GM23338 (cell line): ENCODE data around the gene TACSTD2. TPM values are rescaled to one million over a fixed set of nuclear protein-coding genes. Genes with fewer than 3 reads are reported as not detected.
A peak's percentile ranks its signal among the peaks of the same experiment; 100 is the strongest.

Experiments used
- ATAC-seq: fragments of 200-7000 bp; cut with Tn5 transposase; 3 replicates; pipeline ENCODE4 v1.9.1; 2020
- DNase-seq: peaks from one replicate; pipeline ENCODE4 v3.0.0-alpha.2; 2015; ENCODE audit warnings: low spot score
- H2AFZ ChIP-seq: fragments of 200-600 bp; sonication (generic); 2 replicates; pipeline ENCODE4 v1.8.0; 2016; ENCODE audit warnings: antibody characterized with exemption, mild to moderate bottlenecking, moderate library complexity
- H3F3A ChIP-seq: fragments of 200-600 bp; sonication (generic); replicated peaks from 2 replicates; pipeline ENCODE4 v1.8.0; 2017; ENCODE audit warnings: antibody characterized with exemption, mixed run types, low read depth
- H3K27ac ChIP-seq: fragments of 200-600 bp; sonication (generic); 2 replicates; pipeline ENCODE4 v1.6.1; 2016; ENCODE audit warnings: low read depth
- H3K27me3 ChIP-seq: fragments of 200-600 bp; sonication (generic); 2 replicates; pipeline ENCODE4 v1.8.0; 2016; ENCODE audit warnings: mild to moderate bottlenecking, mixed run types, moderate library complexity; ENCODE audit not compliant: insufficient read depth
- H3K36me3 ChIP-seq: fragments of 200-600 bp; sonication (generic); 2 replicates; pipeline ENCODE4 v1.8.0; 2016; ENCODE audit warnings: mild to moderate bottlenecking; ENCODE audit not compliant: insufficient read depth
- H3K4me1 ChIP-seq: fragments of 200-600 bp; sonication (generic); 2 replicates; pipeline ENCODE4 v1.8.0; 2016; ENCODE audit warnings: mild to moderate bottlenecking, moderate library complexity; ENCODE audit not compliant: insufficient read depth
- H3K4me2 ChIP-seq: fragments of 200-600 bp; sonication (generic); 2 replicates; pipeline ENCODE4 v1.7.1; 2017; ENCODE audit warnings: mixed run types
- H3K4me3 ChIP-seq: fragments of 200-600 bp; sonication (generic); 2 replicates; pipeline ENCODE4 v1.6.1; 2016; ENCODE audit warnings: mixed run types
- H3K79me2 ChIP-seq: fragments of 200-600 bp; sonication (generic); replicated peaks from 2 replicates; pipeline ENCODE4 v1.8.0; 2017; ENCODE audit warnings: mild to moderate bottlenecking; ENCODE audit not compliant: insufficient read depth
- H3K9me2 ChIP-seq: fragments of 200-600 bp; sonication (generic); 2 replicates; pipeline ENCODE4 v1.8.0; 2017; ENCODE audit not compliant: insufficient read depth
- H4K20me1 ChIP-seq: fragments of 200-600 bp; sonication (generic); replicated peaks from 2 replicates; pipeline ENCODE4 v1.8.0; 2017; ENCODE audit warnings: mild to moderate bottlenecking; ENCODE audit not compliant: insufficient read depth
- H3K27ac Mint-ChIP-seq: 2 replicates; pipeline ENCODE4 v1.8.0; 2020; ENCODE audit warnings: inconsistent platforms, mild to moderate bottlenecking, moderate library complexity, mixed read lengths
- H3K27me3 Mint-ChIP-seq: 3 replicates; pipeline ENCODE4 v1.8.0; 2022; ENCODE audit warnings: low read depth, mild to moderate bottlenecking, moderate library complexity, mixed read lengths, inconsistent platforms; ENCODE audit not compliant: insufficient read depth, poor library complexity
- H3K36me3 Mint-ChIP-seq: 3 replicates; pipeline ENCODE4 v1.8.0; 2021; ENCODE audit warnings: low read depth, mild to moderate bottlenecking, inconsistent platforms, moderate library complexity, mixed read lengths
- H3K4me1 Mint-ChIP-seq: 3 replicates; pipeline ENCODE4 v1.8.0; 2020; ENCODE audit warnings: mild to moderate bottlenecking, inconsistent platforms, mixed read lengths
- H3K4me3 Mint-ChIP-seq: 3 replicates; pipeline ENCODE4 v1.8.0; 2021; ENCODE audit warnings: moderate library complexity, mild to moderate bottlenecking, inconsistent platforms, mixed read lengths
- H3K9me3 Mint-ChIP-seq: 3 replicates; pipeline ENCODE4 v1.8.0; 2020; ENCODE audit warnings: moderate library complexity, mild to moderate bottlenecking, inconsistent platforms, mixed read lengths
- CREB1 ChIP-seq: fragments of 250-450 bp; sonication (Bioruptor Pico); IDR thresholded peaks from 2 replicates; pipeline ENCODE4 v1.5.0; 2020; ENCODE audit warnings: low read depth, mild to moderate bottlenecking, moderate library complexity
- CTCF ChIP-seq, 2 experiments: fragments of 200-600 bp in 1 of 2; sonication (generic) in 1 of 2; conservative IDR thresholded peaks; 2 replicates each; pipeline versions ENCODE4 v1.5.1 to v1.6.1; 2016 to 2017; ENCODE audit warnings: antibody characterized with exemption in 2 of 2, low read depth in 2 of 2, mild to moderate bottlenecking in 2 of 2, moderate library complexity in 1 of 2
- EZH2 ChIP-seq: fragments of 200-600 bp; sonication (generic); IDR thresholded peaks from one replicate; pipeline ENCODE4 v1.8.0; 2017; ENCODE audit warnings: antibody characterized with exemption, mild to moderate bottlenecking, low read depth; ENCODE audit not compliant: unreplicated experiment
- EZH2phosphoT487 ChIP-seq: fragments of 200-600 bp; sonication (generic); IDR thresholded peaks from one replicate; pipeline ENCODE4 v1.8.1; 2018; ENCODE audit warnings: antibody characterized with exemption; ENCODE audit not compliant: unreplicated experiment
- JUNB ChIP-seq: IDR thresholded peaks from one replicate; pipeline ENCODE4 v1.6.1; 2016; ENCODE audit warnings: antibody characterized with exemption; ENCODE audit not compliant: unreplicated experiment
- NANOG ChIP-seq: IDR thresholded peaks from 2 replicates; pipeline ENCODE4 v1.6.1; 2016; ENCODE audit warnings: antibody characterized with exemption, borderline replicate concordance
- POLR2AphosphoS5 ChIP-seq: IDR thresholded peaks from 2 replicates; pipeline ENCODE4 v1.6.1; 2016; ENCODE audit warnings: antibody characterized with exemption, low read depth
- REST ChIP-seq: IDR thresholded peaks from one replicate; pipeline ENCODE4 v1.6.1; 2018; ENCODE audit warnings: antibody characterized with exemption; ENCODE audit not compliant: unreplicated experiment
- STAT1 ChIP-seq: IDR thresholded peaks from one replicate; pipeline ENCODE4 v1.6.1; 2016; ENCODE audit warnings: antibody characterized with exemption; ENCODE audit not compliant: unreplicated experiment
- ZNF114 ChIP-seq: fragments of 250-450 bp; sonication (Bioruptor Pico); IDR thresholded peaks from 2 replicates; pipeline ENCODE4 v1.5.0; 2020; ENCODE audit warnings: mild to moderate bottlenecking, moderate library complexity
- ZNF331 ChIP-seq: fragments of 250-450 bp; sonication (Bioruptor Pico); IDR thresholded peaks from 2 replicates; pipeline ENCODE4 v1.5.0; 2020; ENCODE audit warnings: low read depth, mild to moderate bottlenecking, moderate library complexity
- polyA plus RNA-seq: library from polyadenylated mRNA; unstranded; fragments of >200 nt; fragmentation: Nextera tagmentation; extraction: Ambion mirVana; gene quantifications from 2 replicates; pipeline ENCODE4 v1.2.1, GENCODE V29; 2016
- total RNA-seq: library from RNA; depleted of rRNA; stranded (reverse); fragments of >200 nt; shearing (Covaris generic); gene quantifications from 2 replicates; pipeline ENCODE4 v1.2.3, GENCODE V29; 2014

TACSTD2 gene
- total and polyA plus RNA-seq, 2 experiments from 2014 or later, result 0.86 to 1.5 TPM

GRCh38 chr1:58597076-58597475 lies 20.0 kb upstream of the TACSTD2 start:
- no peaks in the 10 kb centered on the region for H3K79me2 ChIP-seq
- no peak for DNase-seq
- Mint-ChIP-seq H3K4me1 (no peaks in the 10 kb centered on the region), H3K9me3 (no peaks in the 10 kb centered on the region; the same call in 1 of the 3 replicates), H3K27ac (no peak overlapping the region), H3K36me3 (no peaks in the 10 kb centered on the region), H3K27me3 (peaks cover 5% of the 10 kb centered on the region), H3K4me3 (no peak overlapping the region)
- H4K20me1 ChIP-seq, result no peaks in the 10 kb centered on the region
- no peak overlapping the region for H3K27ac ChIP-seq
- no peaks in the 10 kb centered on the region for H3F3A ChIP-seq
- no peak for TF ChIP-seq JUNB
- no peak for TF ChIP-seq POLR2AphosphoS5
- TF ChIP-seq ZNF114 (CRISPR knock-in tag), result no peak
- no peak for TF ChIP-seq EZH2
- TF ChIP-seq EZH2phosphoT487, result no peak
- no peak for TF ChIP-seq STAT1
- TF ChIP-seq ZNF331 (CRISPR knock-in tag), result no peak
- TF ChIP-seq CTCF (conservative IDR thresholded peaks at IDR 0.05; ENCODE audit: low read depth in 2 of 2), result no peak
- TF ChIP-seq NANOG, result no peak
- no peak for TF ChIP-seq CREB1 (CRISPR knock-in tag)
- no peaks in the 10 kb centered on the region for H3K36me3 ChIP-seq
- no peaks in the 10 kb centered on the region for H3K4me1 ChIP-seq
- H3K27me3 ChIP-seq, result no peaks in the 10 kb centered on the region; the same call in 1 of the 2 replicates
- H3K4me2 ChIP-seq, result no peak overlapping the region
- H2AFZ ChIP-seq, result peak overlapping the region; percentile 78
- H3K4me3 ChIP-seq, result no peak overlapping the region
- peaks cover 20% of the 10 kb centered on the region; the same call in 1 of the 2 replicates for H3K9me2 ChIP-seq
- ATAC-seq, result no peak

GRCh38 chr1:58596631-58597052 lies 19.6 kb upstream of the TACSTD2 start:
- H3K36me3 ChIP-seq, result no peaks in the 10 kb centered on the region
- peaks cover 20% of the 10 kb centered on the region; the same call in 1 of the 2 replicates for H3K9me2 ChIP-seq
- DNase-seq, result no peak
- no peaks in the 10 kb centered on the region for H4K20me1 ChIP-seq
- Mint-ChIP-seq H3K36me3 (no peaks in the 10 kb centered on the region), H3K9me3 (no peaks in the 10 kb centered on the region; the same call in 1 of the 3 replicates), H3K27me3 (peaks cover 5% of the 10 kb centered on the region), H3K4me3 (no peak overlapping the region), H3K27ac (no peak overlapping the region), H3K4me1 (no peaks in the 10 kb centered on the region)
- no peaks in the 10 kb centered on the region for H3F3A ChIP-seq
- no peaks in the 10 kb centered on the region for H3K4me1 ChIP-seq
- H3K27me3 ChIP-seq, result no peaks in the 10 kb centered on the region; the same call in 1 of the 2 replicates
- ATAC-seq, result no peak
- H3K79me2 ChIP-seq, result no peaks in the 10 kb centered on the region
- H2AFZ ChIP-seq, result peak overlapping the region; percentile 78
- H3K4me2 ChIP-seq, result no peak overlapping the region
- no peak overlapping the region for H3K4me3 ChIP-seq
- H3K27ac ChIP-seq, result no peak overlapping the region
- TF ChIP-seq STAT1, result no peak
- no peak for TF ChIP-seq REST
- no peak for TF ChIP-seq EZH2phosphoT487
- no peak for TF ChIP-seq NANOG
- no peak for TF ChIP-seq EZH2
